Uterus (tissue), 4 donors: Measurements from ENCODE around the gene TMEM53. TPM values are rescaled to one million over a fixed set of nuclear protein-coding genes. Genes with fewer than 3 reads are reported as not detected.

Experiments used
- DNase-seq, 2 donors: peaks; one replicate each; pipeline ENCODE4 v3.0.0-alpha.2; 2019 to 2020
- H3K27ac ChIP-seq, 2 donors: fragments of 200-600 bp; sonication (generic); 1 replicate in 1 of 2; 2 replicates in 1 of 2; pipeline ENCODE4 v1.5.1; 2016 to 2018
- H3K27me3 ChIP-seq, 2 donors: fragments of 200-600 bp; sonication (generic); one replicate each; pipeline ENCODE4 v1.5.1; 2018 to 2019; ENCODE audit warnings: control low read depth in 1 of 2
- H3K36me3 ChIP-seq, 2 donors: fragments of 200-600 bp; sonication (generic); one replicate each; pipeline ENCODE4 v1.5.1; 2019; ENCODE audit warnings: control low read depth in 1 of 2
- H3K4me1 ChIP-seq, 2 donors: fragments of 200-600 bp; sonication (generic); one replicate each; pipeline ENCODE4 v1.5.1; 2018 to 2019; ENCODE audit warnings: control low read depth in 1 of 2
- H3K4me3 ChIP-seq, 2 donors: fragments of 200-600 bp; sonication (generic); 1 replicate in 1 of 2; 2 replicates in 1 of 2; pipeline ENCODE4 v1.5.1; 2018 to 2019; ENCODE audit warnings: mild to moderate bottlenecking in 1 of 2
- H3K9me3 ChIP-seq, 2 donors: fragments of 200-600 bp; sonication (generic); one replicate each; pipeline ENCODE4 v1.5.1; 2019; ENCODE audit warnings: control low read depth in 1 of 2
- POLR2A ChIP-seq, 2 donors: fragments of 450-650 bp; IDR thresholded peaks; one replicate each; pipeline ENCODE4 v1.6.1; 2016; ENCODE audit warnings: antibody characterized with exemption in 2 of 2, mild to moderate bottlenecking in 1 of 2, moderate library complexity in 1 of 2
- intact Hi-C: fragments of 100-400 bp; cut with DNase I; formaldehyde crosslinking; loops from one replicate; pipeline ENCODE4 v1.15.1; 2023; ENCODE audit warnings: low total_unique reads
- total RNA-seq, 4 donors: library from RNA; depleted of rRNA in 3 of 4; stranded (reverse); fragments of >200 nt in 3 of 4; gene quantifications; one replicate each; pipeline versions ENCODE4 v1.1.0 to v1.2.4, GENCODE V29; 2014 to 2023
- TF ChIP-seq, protein P1 (sequence below), 4 experiments: fragments of 200-600 bp in 2 of 4; fragments of 450-650 bp in 2 of 4; sonication (generic) in 2 of 4; IDR thresholded peaks; one replicate each; pipeline ENCODE4 v1.5.1; 2016 to 2019; ENCODE audit warnings: antibody characterized with exemption in 4 of 4, mild to moderate bottlenecking in 2 of 4, moderate library complexity in 1 of 4
- donor health status: DM: yes; HTN: yes; CAD: no.

Gene TMEM53
- total RNA-seq, 4 donors from 2014 or later, result 1.5 to 5.4 (median 3.8) TPM; not detected in 1

DNA sequence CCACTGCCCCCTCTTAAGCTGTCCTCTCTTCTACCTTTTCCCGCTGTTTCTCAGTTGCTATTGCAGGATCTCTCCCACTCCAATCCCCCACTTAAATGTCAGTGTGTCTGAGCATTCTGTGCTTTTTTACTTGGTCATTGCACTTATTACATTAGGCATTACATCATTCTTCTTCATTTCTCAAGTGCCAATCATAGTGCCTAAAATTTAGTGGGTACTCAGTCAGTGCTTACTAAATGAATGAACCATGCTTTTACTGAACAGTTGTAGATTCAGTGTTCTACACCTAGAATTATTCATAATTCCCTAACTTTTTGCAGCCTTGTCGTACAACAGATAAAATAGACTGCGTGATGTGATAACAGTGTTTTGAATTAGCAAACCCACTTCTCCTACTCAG, 19.6 kb upstream of the TMEM53 start:
- Histone ChIP-seq H3K4me1 (no peaks in the 10 kb centered on the region), H3K27me3 (no peaks in the 10 kb centered on the region), H3K4me3 (no peak overlapping the region), H3K36me3 (no peaks in the 10 kb centered on the region), H3K9me3 (no peaks in the 10 kb centered on the region), H3K27ac (no peak overlapping the region)
- intact Hi-C loops, result no loop called here
- TF ChIP-seq POLR2A (IDR thresholded peaks at IDR 0.05), result no peak
- TF ChIP-seq, protein P1, sequence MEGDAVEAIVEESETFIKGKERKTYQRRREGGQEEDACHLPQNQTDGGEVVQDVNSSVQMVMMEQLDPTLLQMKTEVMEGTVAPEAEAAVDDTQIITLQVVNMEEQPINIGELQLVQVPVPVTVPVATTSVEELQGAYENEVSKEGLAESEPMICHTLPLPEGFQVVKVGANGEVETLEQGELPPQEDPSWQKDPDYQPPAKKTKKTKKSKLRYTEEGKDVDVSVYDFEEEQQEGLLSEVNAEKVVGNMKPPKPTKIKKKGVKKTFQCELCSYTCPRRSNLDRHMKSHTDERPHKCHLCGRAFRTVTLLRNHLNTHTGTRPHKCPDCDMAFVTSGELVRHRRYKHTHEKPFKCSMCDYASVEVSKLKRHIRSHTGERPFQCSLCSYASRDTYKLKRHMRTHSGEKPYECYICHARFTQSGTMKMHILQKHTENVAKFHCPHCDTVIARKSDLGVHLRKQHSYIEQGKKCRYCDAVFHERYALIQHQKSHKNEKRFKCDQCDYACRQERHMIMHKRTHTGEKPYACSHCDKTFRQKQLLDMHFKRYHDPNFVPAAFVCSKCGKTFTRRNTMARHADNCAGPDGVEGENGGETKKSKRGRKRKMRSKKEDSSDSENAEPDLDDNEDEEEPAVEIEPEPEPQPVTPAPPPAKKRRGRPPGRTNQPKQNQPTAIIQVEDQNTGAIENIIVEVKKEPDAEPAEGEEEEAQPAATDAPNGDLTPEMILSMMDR (IDR thresholded peaks at IDR 0.05), result no peak
- no peak for DNase-seq

DNA sequence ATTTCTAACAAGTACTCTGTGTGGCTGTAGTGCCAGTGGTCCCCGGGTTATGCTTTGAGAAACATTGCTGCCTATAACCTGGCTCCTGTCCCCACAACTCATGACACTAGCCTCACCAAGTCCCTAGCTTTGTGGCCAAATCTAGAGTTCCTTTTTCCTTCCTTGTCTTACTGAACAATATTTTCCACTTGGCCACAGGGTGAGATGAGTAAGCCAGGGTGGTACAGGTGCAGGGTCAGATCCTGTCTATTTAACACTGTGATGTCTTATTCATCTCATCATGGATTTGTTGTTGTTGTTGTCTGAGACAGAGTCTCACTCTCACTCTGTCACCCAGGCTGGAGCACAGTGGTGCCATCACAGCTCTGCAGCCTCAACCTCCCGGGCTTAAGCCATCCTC, 18.9 kb upstream of the TMEM53 start:
- no peak overlapping the region for H3K4me3 ChIP-seq
- H3K4me1 ChIP-seq, result no peaks in the 10 kb centered on the region
- intact Hi-C loops, result no loop called here
- H3K27ac ChIP-seq, result no peak overlapping the region
- no peaks in the 10 kb centered on the region for H3K36me3 ChIP-seq
- no peaks in the 10 kb centered on the region for H3K27me3 ChIP-seq
- TF ChIP-seq, protein P1 (IDR thresholded peaks at IDR 0.05), result no peak
- TF ChIP-seq POLR2A (IDR thresholded peaks at IDR 0.05), result no peak
- DNase-seq, result no peak
- no peaks in the 10 kb centered on the region for H3K9me3 ChIP-seq

DNA sequence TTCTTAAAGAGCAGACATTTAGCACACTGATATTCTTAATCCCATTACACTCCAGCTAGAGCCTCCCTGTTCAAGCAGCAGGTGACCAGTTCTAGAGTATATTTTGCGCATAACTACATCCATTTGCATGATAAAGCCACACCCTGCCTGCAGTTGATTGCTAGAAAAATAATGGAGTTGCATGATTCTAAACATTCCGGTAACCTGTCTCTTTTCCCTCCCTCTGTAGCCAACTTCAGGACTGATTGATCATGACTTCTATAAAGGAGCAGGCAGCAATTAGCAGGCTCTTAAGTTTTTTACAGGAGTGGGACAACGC, 15.1 kb upstream of the TMEM53 start:
- H3K27me3 ChIP-seq, result no peaks in the 10 kb centered on the region
- intact Hi-C loops, result no loop called here
- no peaks in the 10 kb centered on the region for H3K4me1 ChIP-seq
- no peaks in the 10 kb centered on the region for H3K9me3 ChIP-seq
- H3K4me3 ChIP-seq, result no peak overlapping the region
- no peaks in the 10 kb centered on the region for H3K36me3 ChIP-seq
- DNase-seq, result no peak
- no peak for TF ChIP-seq POLR2A (IDR thresholded peaks at IDR 0.05)
- TF ChIP-seq, protein P1 (IDR thresholded peaks at IDR 0.05), result no peak
- peak overlapping the region in 1 of 2 donors; percentile 78 for H3K27ac ChIP-seq

GRCh38 chr1:44688760-44689446, 14.6 kb upstream of the TMEM53 start:
- DNase-seq, result peak; percentile 20 to 44
- no peaks in the 10 kb centered on the region for H3K36me3 ChIP-seq
- intact Hi-C loops, result no loop called here
- no peaks in the 10 kb centered on the region for H3K27me3 ChIP-seq
- TF ChIP-seq, protein P1 (IDR thresholded peaks at IDR 0.05), result no peak
- TF ChIP-seq POLR2A (IDR thresholded peaks at IDR 0.05), result no peak
- H3K4me1 ChIP-seq, result no peaks in the 10 kb centered on the region
- peak overlapping the region; percentile 71 to 78 for H3K27ac ChIP-seq
- no peak overlapping the region for H3K4me3 ChIP-seq
- H3K9me3 ChIP-seq, result no peaks in the 10 kb centered on the region

- Histone ChIP-seq H3K27me3 (no peaks in the 10 kb centered on the region), H3K4me3 (no peak overlapping the region), H3K27ac (no peak overlapping the region), H3K4me1 (no peaks in the 10 kb centered on the region), H3K36me3 (no peaks in the 10 kb centered on the region), H3K9me3 (no peaks in the 10 kb centered on the region)
- TF ChIP-seq POLR2A (IDR thresholded peaks at IDR 0.05), result no peak
- TF ChIP-seq, protein P1 (IDR thresholded peaks at IDR 0.05), result no peak
- no peak for DNase-seq
- intact Hi-C loops, result no loop called here
These were observed 11.6 kb upstream of the TMEM53 start for GRCh38 chr1:44685881-44686280.
